Epithelial cell of esophagus (primary cell): ENCODE measurements around the gene FXYD4.

ENCODE experiments used
- DNase-seq: peaks from one replicate; pipeline ENCODE4 v3.0.0; 2010; ENCODE audit warnings: low read depth
- H3K4me3 ChIP-seq: 2 replicates; pipeline ENCODE4 v1.5.1; 2011; ENCODE audit warnings: mild to moderate bottlenecking, low read length, control low read depth
- CTCF ChIP-seq: IDR thresholded peaks from 2 replicates; pipeline ENCODE4 v1.5.1; 2011; ENCODE audit warnings: low read depth, mild to moderate bottlenecking, low read length, control low read depth, inconsistent platforms; ENCODE audit not compliant: insufficient read depth; ENCODE audit errors: missing control alignments

FXYD4 gene

GRCh38 chr10:43409385-43410109, 38.1 kb downstream of the FXYD4 start:
- H3K4me3 ChIP-seq: peak overlapping the region; percentile 84
- TF ChIP-seq CTCF: no peak
- DNase-seq: no peak

GRCh38 chr10:43410345-43410744, 38.9 kb downstream of the FXYD4 start:
- DNase-seq: no peak
- no peak overlapping the region for H3K4me3 ChIP-seq
- no peak for TF ChIP-seq CTCF

DNA sequence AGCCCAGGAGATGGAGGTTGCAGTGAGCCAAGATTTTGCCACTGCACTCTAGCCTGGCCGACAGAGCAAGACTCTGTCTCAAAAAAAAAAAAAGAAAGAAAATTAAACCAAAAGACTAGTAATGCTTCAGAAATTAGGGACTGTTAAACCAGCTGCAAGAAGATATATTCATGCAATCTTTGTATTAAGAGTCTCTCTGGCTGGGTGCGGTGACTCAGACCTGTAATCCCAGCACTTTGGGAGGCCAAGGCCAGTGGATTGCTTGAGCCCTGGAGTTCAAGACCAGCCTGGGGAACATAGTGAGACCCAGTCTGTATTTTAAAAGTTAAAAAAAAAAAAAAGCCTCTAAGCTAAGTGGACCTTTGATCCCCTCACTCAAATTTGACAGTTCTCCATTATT, 40.1 kb downstream of the FXYD4 start:
- no peak for TF ChIP-seq CTCF
- no peak for DNase-seq
- H3K4me3 ChIP-seq: no peak overlapping the region

- H3K4me3 ChIP-seq: no peak overlapping the region
- TF ChIP-seq CTCF: no peak
- no peak for DNase-seq
Observed at GRCh38 chr10:43415544-43415943, 44.1 kb downstream of the FXYD4 start.

- DNase-seq: no peak
- no peak overlapping the region for H3K4me3 ChIP-seq
- TF ChIP-seq CTCF: no peak
Observed at GRCh38 chr10:43417950-43418768, 46.7 kb downstream of the FXYD4 start.

DNA sequence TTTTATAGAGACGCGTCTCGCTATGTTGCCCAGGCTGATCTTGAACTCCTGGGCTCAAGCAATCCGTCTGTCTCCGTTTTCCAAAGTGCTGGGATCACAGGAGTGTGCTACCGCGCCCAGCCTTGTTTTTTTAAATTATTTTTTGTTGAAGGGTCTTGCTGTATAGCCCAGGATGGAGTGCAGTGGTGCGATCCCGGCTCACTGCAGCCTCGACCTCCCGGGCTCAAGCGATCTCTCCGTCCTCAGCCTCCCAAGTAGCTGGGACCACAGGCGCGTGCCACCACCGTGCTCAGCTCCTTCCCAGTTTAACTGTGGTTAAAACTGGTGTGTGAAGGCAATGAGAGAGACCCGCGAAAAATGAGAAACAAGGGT, 48.5 kb downstream of the FXYD4 start:
- DNase-seq: no peak
- no peak for TF ChIP-seq CTCF
- peak overlapping the region; percentile 48 for H3K4me3 ChIP-seq
